Tibial nerve (tissue), 3 donors: ENCODE data around the gene C20orf96.

Source experiments
- POLR2A ChIP-seq, 2 donors: fragments of 450-650 bp; IDR thresholded peaks; one replicate each; pipeline ENCODE4 v1.6.1; 2017; ENCODE audit warnings: antibody characterized with exemption in 2 of 2, mild to moderate bottlenecking in 2 of 2, moderate library complexity in 2 of 2
- TF ChIP-seq, protein P1 (sequence below), 5 experiments: fragments of 200-600 bp in 3 of 5; fragments of 450-650 bp in 2 of 5; sonication (generic) in 3 of 5; IDR thresholded peaks; one replicate each; pipeline ENCODE4 v1.5.1; 2016 to 2019; ENCODE audit warnings: antibody characterized with exemption in 5 of 5, mild to moderate bottlenecking in 3 of 5, moderate library complexity in 2 of 5

- TF ChIP-seq, protein P1, sequence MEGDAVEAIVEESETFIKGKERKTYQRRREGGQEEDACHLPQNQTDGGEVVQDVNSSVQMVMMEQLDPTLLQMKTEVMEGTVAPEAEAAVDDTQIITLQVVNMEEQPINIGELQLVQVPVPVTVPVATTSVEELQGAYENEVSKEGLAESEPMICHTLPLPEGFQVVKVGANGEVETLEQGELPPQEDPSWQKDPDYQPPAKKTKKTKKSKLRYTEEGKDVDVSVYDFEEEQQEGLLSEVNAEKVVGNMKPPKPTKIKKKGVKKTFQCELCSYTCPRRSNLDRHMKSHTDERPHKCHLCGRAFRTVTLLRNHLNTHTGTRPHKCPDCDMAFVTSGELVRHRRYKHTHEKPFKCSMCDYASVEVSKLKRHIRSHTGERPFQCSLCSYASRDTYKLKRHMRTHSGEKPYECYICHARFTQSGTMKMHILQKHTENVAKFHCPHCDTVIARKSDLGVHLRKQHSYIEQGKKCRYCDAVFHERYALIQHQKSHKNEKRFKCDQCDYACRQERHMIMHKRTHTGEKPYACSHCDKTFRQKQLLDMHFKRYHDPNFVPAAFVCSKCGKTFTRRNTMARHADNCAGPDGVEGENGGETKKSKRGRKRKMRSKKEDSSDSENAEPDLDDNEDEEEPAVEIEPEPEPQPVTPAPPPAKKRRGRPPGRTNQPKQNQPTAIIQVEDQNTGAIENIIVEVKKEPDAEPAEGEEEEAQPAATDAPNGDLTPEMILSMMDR (IDR thresholded peaks at IDR 0.05): no peak
- no peak for TF ChIP-seq POLR2A (IDR thresholded peaks at IDR 0.05)
Measured at GRCh38 chr20:227439-228105, 63.0 kb downstream of the C20orf96 start.
